SU-DHL-6 (cell line): ENCODE data around the gene TMED7.

Experiments
- H2AFZ ChIP-seq: fragments of 200-600 bp; sonication (generic); 2 replicates; pipeline ENCODE4 v1.6.1; 2014; ENCODE audit warnings: low read depth, mild to moderate bottlenecking, moderate library complexity, mixed read lengths, antibody characterized with exemption, low read length; ENCODE audit not compliant: severe bottlenecking
- H3F3A ChIP-seq: fragments of 200-600 bp; shearing (Covaris generic); 2 replicates; pipeline ENCODE4 v1.6.0; 2016; ENCODE audit warnings: antibody characterized with exemption, mild to moderate bottlenecking; ENCODE audit not compliant: insufficient read depth
- H3K27ac ChIP-seq: fragments of 200-600 bp; sonication (generic); 2 replicates; pipeline ENCODE4 v1.5.1; 2016; ENCODE audit warnings: low read depth, mild to moderate bottlenecking, low read length, moderate library complexity, mixed read lengths
- H3K27me3 ChIP-seq: fragments of 200-600 bp; sonication (generic), shearing (Covaris generic); 2 replicates; pipeline ENCODE4 v1.6.0; 2014; ENCODE audit warnings: mild to moderate bottlenecking, low read length
- H3K36me3 ChIP-seq: fragments of 200-600 bp; sonication (generic); 2 replicates; pipeline ENCODE4 v1.6.1; 2014; ENCODE audit warnings: mild to moderate bottlenecking, low read length, mixed read lengths
- H3K4me2 ChIP-seq: fragments of 300-600, 200-600 bp; shearing (Covaris generic), sonication (generic); 2 replicates; pipeline ENCODE4 v1.6.0; 2014; ENCODE audit warnings: low read length, low read depth, mild to moderate bottlenecking; ENCODE audit not compliant: poor library complexity, severe bottlenecking
- H3K4me3 ChIP-seq: fragments of 200-600 bp; sonication (generic); 2 replicates; pipeline ENCODE4 v1.5.1; 2014; ENCODE audit warnings: antibody characterized with exemption, low read length, mild to moderate bottlenecking, mixed read lengths; ENCODE audit not compliant: insufficient read depth, poor library complexity, severe bottlenecking
- H3K79me2 ChIP-seq: fragments of 200-600 bp; sonication (generic); 2 replicates; pipeline ENCODE4 v1.6.1; 2014; ENCODE audit warnings: mild to moderate bottlenecking, low read length, moderate library complexity; ENCODE audit not compliant: insufficient read depth
- H3K9ac ChIP-seq: fragments of 200-600 bp; sonication (generic); 2 replicates; pipeline ENCODE4 v1.7.0; 2014; ENCODE audit warnings: mild to moderate bottlenecking, low read length
- H3K9me2 ChIP-seq: fragments of 200-600 bp; sonication (generic); replicated peaks from 2 replicates; pipeline ENCODE4 v1.6.1; 2014; ENCODE audit warnings: low read length; ENCODE audit not compliant: insufficient read depth
- H3K9me3 ChIP-seq: fragments of 200-600 bp; sonication (generic); 2 replicates; pipeline ENCODE4 v1.6.1; 2014; ENCODE audit warnings: low read length, mixed read lengths; ENCODE audit not compliant: insufficient read depth
- H4K20me1 ChIP-seq: fragments of 200-600 bp; sonication (generic); 2 replicates; pipeline ENCODE4 v1.6.1; 2014; ENCODE audit warnings: low read depth, mild to moderate bottlenecking, antibody characterized with exemption, low read length, moderate library complexity, mixed read lengths
- EZH2phosphoT487 ChIP-seq: fragments of 200-600 bp; sonication (generic), shearing (Covaris generic); conservative IDR thresholded peaks from 2 replicates; pipeline ENCODE4 v1.6.1; 2018; ENCODE audit warnings: mild to moderate bottlenecking, antibody characterized with exemption, low read length, moderate library complexity, mixed read lengths
- TF ChIP-seq, protein P1 (sequence below): fragments of 200-600 bp; sonication (generic); IDR thresholded peaks from one replicate; pipeline ENCODE4 v1.5.1; 2017; ENCODE audit warnings: antibody characterized with exemption, mild to moderate bottlenecking, low read length, moderate library complexity; ENCODE audit not compliant: insufficient read depth, poor library complexity, severe bottlenecking

TMED7 gene

DNA sequence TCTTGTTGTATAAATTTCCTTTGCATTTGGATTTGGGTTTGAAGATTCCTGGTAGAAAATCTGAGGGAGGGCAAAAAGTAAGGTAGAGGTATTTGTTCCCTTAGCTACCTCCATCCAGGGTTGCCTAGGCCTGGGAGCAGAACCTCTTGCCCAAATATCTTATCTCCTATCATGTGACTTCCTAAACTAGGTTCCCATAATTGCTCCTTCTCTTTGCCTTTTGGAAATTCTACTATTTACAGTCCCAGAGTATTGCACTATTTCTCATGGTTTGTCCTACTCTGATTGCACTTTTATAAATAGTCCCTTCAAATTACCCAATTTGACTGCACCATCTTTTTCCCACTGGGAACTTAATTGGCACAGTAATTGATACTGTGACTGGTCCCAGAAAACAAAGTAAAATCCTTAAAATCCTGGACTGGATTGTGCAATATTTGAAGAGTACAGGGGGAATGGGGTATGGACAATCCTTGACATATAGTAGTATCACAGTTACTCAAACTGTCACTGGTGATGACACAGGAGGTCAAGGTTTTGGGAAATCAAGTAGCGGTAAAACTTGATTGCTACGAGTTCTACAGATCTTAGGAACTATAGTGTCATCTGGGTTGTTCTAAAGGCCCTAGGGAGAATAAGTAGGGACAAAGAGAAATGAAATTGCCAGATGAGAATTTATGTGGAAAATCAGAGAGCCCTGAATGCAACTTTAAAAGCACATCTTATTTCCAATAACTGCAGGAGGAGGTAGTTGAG is 31.5 kb upstream of the TMED7 start:
- H2AFZ ChIP-seq: no peak overlapping the region
- H3F3A ChIP-seq: no peaks in the 10 kb centered on the region
- no peak overlapping the region for H3K9ac ChIP-seq
- H3K36me3 ChIP-seq: no peaks in the 10 kb centered on the region
- TF ChIP-seq, protein P1, sequence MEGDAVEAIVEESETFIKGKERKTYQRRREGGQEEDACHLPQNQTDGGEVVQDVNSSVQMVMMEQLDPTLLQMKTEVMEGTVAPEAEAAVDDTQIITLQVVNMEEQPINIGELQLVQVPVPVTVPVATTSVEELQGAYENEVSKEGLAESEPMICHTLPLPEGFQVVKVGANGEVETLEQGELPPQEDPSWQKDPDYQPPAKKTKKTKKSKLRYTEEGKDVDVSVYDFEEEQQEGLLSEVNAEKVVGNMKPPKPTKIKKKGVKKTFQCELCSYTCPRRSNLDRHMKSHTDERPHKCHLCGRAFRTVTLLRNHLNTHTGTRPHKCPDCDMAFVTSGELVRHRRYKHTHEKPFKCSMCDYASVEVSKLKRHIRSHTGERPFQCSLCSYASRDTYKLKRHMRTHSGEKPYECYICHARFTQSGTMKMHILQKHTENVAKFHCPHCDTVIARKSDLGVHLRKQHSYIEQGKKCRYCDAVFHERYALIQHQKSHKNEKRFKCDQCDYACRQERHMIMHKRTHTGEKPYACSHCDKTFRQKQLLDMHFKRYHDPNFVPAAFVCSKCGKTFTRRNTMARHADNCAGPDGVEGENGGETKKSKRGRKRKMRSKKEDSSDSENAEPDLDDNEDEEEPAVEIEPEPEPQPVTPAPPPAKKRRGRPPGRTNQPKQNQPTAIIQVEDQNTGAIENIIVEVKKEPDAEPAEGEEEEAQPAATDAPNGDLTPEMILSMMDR: no peak
- H3K27me3 ChIP-seq: no peaks in the 10 kb centered on the region
- H3K9me2 ChIP-seq: no peaks in the 10 kb centered on the region
- no peak overlapping the region for H3K4me2 ChIP-seq
- H3K27ac ChIP-seq: no peak overlapping the region
- H4K20me1 ChIP-seq: no peaks in the 10 kb centered on the region
- H3K9me3 ChIP-seq: no peaks in the 10 kb centered on the region
- H3K79me2 ChIP-seq: no peaks in the 10 kb centered on the region
- no peak overlapping the region for H3K4me3 ChIP-seq

DNA sequence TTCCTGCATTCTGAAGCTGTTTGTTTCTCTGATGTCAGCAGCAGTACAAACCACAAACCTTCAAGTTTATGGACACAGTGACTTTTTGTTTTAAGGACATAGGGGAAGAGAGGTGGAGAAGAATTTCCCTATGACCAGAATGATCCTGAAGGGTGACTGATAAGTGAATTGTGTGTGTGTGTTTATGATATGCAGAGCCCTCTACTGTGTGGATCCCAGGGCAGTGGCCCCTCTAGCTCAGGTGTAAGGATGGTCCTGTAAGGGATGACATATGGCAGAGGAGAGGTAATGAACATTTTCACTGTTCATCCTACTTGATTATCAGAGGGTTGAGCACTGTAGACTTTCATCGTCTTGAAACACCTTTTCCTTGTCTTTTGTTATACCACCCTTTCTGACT is 30.6 kb upstream of the TMED7 start:
- H3K27ac ChIP-seq: no peak overlapping the region
- H3K36me3 ChIP-seq: no peaks in the 10 kb centered on the region
- no peaks in the 10 kb centered on the region for H4K20me1 ChIP-seq
- H3K9ac ChIP-seq: no peak overlapping the region
- no peak overlapping the region for H3K4me2 ChIP-seq
- no peaks in the 10 kb centered on the region for H3K79me2 ChIP-seq
- H3F3A ChIP-seq: no peaks in the 10 kb centered on the region
- no peaks in the 10 kb centered on the region for H3K9me3 ChIP-seq
- H3K4me3 ChIP-seq: no peak overlapping the region
- no peak overlapping the region for H2AFZ ChIP-seq
- TF ChIP-seq EZH2phosphoT487: no peak
- TF ChIP-seq, protein P1: no peak
- no peaks in the 10 kb centered on the region for H3K27me3 ChIP-seq
- H3K9me2 ChIP-seq: no peaks in the 10 kb centered on the region

DNA sequence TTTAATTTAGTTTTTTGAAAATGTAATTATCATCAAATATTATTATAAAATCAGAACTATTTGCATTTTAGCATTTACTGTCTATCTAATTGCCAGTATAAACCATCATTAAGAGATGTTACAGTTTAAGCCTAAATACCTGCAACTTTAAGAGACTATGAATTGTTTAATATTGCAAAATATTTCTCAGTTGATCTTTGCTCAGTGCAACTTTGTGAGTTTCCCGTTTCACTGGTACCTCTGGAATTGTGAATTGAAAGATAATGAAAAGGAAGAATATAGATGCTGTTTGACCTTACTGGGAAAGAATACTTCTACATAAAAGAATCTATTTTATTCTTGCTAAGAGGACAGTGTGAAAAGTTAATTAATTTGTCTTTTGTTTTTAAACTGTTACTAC is 30.2 kb upstream of the TMED7 start:
- Histone ChIP-seq H3K9me2 (no peaks in the 10 kb centered on the region), H3K9ac (no peak overlapping the region), H3K4me3 (no peak overlapping the region), H3K79me2 (no peaks in the 10 kb centered on the region), H3K27me3 (no peaks in the 10 kb centered on the region), H2AFZ (no peak overlapping the region), H3K27ac (no peak overlapping the region), H3F3A (no peaks in the 10 kb centered on the region), H3K4me2 (no peak overlapping the region), H4K20me1 (no peaks in the 10 kb centered on the region), H3K9me3 (no peaks in the 10 kb centered on the region), H3K36me3 (no peaks in the 10 kb centered on the region)
- TF ChIP-seq EZH2phosphoT487: no peak
- TF ChIP-seq, protein P1: no peak
